Naive thymus-derived CD4-positive, alpha-beta T cell (primary cell): ENCODE measurements around the gene TESK1. TPM values are rescaled to one million over a fixed set of nuclear protein-coding genes. Genes with fewer than 3 reads are reported as not detected.

Source experiments
- ATAC-seq: fragments of 150-1000 bp; cut with Tn5 transposase; 2 replicates; pipeline ENCODE4 v1.10.0; 2021; ENCODE audit warnings: mild to moderate bottlenecking, moderate library complexity
- CTCF ChIA-PET: fragments of 350-600 bp; sonication (Branson Sonifier 250); formaldehyde crosslinking; loops from one replicate; lab custom pipeline; 2021; ENCODE audit warnings: antibody characterized with exemption; lab: Charles Lee
- POLR2A ChIA-PET: fragments of 350-600 bp; sonication (Branson Sonifier 250); formaldehyde crosslinking; loops from one replicate; lab custom pipeline; 2021; ENCODE audit warnings: antibody characterized with exemption, inconsistent platforms; lab: Charles Lee
- DNase-seq, 9 donors: peaks; one replicate each; pipeline versions ENCODE4 v3.0.0 to v3.0.0-alpha.2; 2020 to 2022; ENCODE audit warnings: mixed read lengths in 1 of 9
- H3K27ac ChIP-seq: one replicate; pipeline ENCODE4 v1.7.0; 2013; ENCODE audit warnings: mild to moderate bottlenecking, low read depth, low read length, moderate library complexity
- H3K27me3 ChIP-seq, 2 donors: one replicate each; pipeline ENCODE4 v1.7.0; 2013; ENCODE audit warnings: low read length in 2 of 2, mild to moderate bottlenecking in 2 of 2, moderate library complexity in 2 of 2; ENCODE audit not compliant: control insufficient read depth in 2 of 2, insufficient read depth in 2 of 2
- H3K36me3 ChIP-seq, 3 experiments: 1 replicate in 2 of 3; 2 replicates in 1 of 3; pipeline ENCODE4 v1.7.0; 2013; ENCODE audit warnings: low read length in 3 of 3, mild to moderate bottlenecking in 3 of 3, moderate library complexity in 1 of 3; ENCODE audit not compliant: insufficient read depth in 3 of 3, control insufficient read depth in 2 of 3
- H3K4me1 ChIP-seq, 2 donors: one replicate each; pipeline ENCODE4 v1.7.0; 2013; ENCODE audit warnings: low read length in 2 of 2, mild to moderate bottlenecking in 2 of 2, moderate library complexity in 1 of 2; ENCODE audit not compliant: control insufficient read depth in 2 of 2, insufficient read depth in 2 of 2
- H3K4me3 ChIP-seq: 2 replicates; pipeline ENCODE4 v1.7.0; 2013; ENCODE audit warnings: mild to moderate bottlenecking, low read length
- H3K9me3 ChIP-seq, 3 experiments: 1 replicate in 2 of 3; 2 replicates in 1 of 3; pipeline ENCODE4 v1.7.0; 2013; ENCODE audit warnings: low read length in 3 of 3; ENCODE audit not compliant: control insufficient read depth in 2 of 3
- H3K27ac Mint-ChIP-seq, 9 donors: one replicate each; pipeline ENCODE4 v1.8.0; 2020 to 2022; ENCODE audit warnings: mixed read lengths in 9 of 9, mild to moderate bottlenecking in 8 of 9, moderate library complexity in 5 of 9, inconsistent platforms in 2 of 9
- H3K27me3 Mint-ChIP-seq, 5 donors: one replicate each; pipeline ENCODE4 v1.8.0; 2021 to 2022; ENCODE audit warnings: mixed read lengths in 5 of 5, mild to moderate bottlenecking in 1 of 5
- H3K36me3 Mint-ChIP-seq, 5 donors: one replicate each; pipeline ENCODE4 v1.8.0; 2020 to 2022; ENCODE audit warnings: mixed read lengths in 5 of 5, mild to moderate bottlenecking in 3 of 5, inconsistent platforms in 1 of 5
- H3K4me1 Mint-ChIP-seq, 7 donors: one replicate each; pipeline ENCODE4 v1.8.0; 2020 to 2022; ENCODE audit warnings: mixed read lengths in 7 of 7, mild to moderate bottlenecking in 3 of 7, inconsistent platforms in 1 of 7
- H3K4me3 Mint-ChIP-seq, 10 donors: one replicate each; pipeline ENCODE4 v1.8.0; 2020 to 2022; ENCODE audit warnings: mild to moderate bottlenecking in 10 of 10, mixed read lengths in 10 of 10, moderate library complexity in 6 of 10, inconsistent platforms in 2 of 10
- H3K9me3 Mint-ChIP-seq, 11 donors: one replicate each; pipeline ENCODE4 v1.8.0; 2020 to 2022; ENCODE audit warnings: mixed read lengths in 11 of 11, mild to moderate bottlenecking in 4 of 11, inconsistent platforms in 1 of 11, moderate library complexity in 1 of 11
- intact Hi-C, 2 donors: fragments of 100-400 bp; cut with micrococcal nuclease; formaldehyde crosslinking; loops; one replicate each; pipeline ENCODE4 v1.15.1; 2023
- polyA plus RNA-seq, 2 donors: library from polyadenylated mRNA; unstranded; fragments of 300-500 nt; fragmentation: Illumina TruSeq; gene quantifications; one replicate each; pipeline ENCODE4 v1.2.3, GENCODE V29; 2021
- total RNA-seq, 6 experiments: library from RNA in 5 of 6; stranded (reverse) in 5 of 6; gene quantifications; 1 replicate in 5 of 6; 2 replicates in 1 of 6; pipeline ENCODE4 v1.2.3 and lab custom pipeline; 2021 to 2026

TESK1 gene
- total and polyA plus RNA-seq, 7 experiments from 2014 or later: 3.5 to 45.5 (median 32.9) TPM

DNA sequence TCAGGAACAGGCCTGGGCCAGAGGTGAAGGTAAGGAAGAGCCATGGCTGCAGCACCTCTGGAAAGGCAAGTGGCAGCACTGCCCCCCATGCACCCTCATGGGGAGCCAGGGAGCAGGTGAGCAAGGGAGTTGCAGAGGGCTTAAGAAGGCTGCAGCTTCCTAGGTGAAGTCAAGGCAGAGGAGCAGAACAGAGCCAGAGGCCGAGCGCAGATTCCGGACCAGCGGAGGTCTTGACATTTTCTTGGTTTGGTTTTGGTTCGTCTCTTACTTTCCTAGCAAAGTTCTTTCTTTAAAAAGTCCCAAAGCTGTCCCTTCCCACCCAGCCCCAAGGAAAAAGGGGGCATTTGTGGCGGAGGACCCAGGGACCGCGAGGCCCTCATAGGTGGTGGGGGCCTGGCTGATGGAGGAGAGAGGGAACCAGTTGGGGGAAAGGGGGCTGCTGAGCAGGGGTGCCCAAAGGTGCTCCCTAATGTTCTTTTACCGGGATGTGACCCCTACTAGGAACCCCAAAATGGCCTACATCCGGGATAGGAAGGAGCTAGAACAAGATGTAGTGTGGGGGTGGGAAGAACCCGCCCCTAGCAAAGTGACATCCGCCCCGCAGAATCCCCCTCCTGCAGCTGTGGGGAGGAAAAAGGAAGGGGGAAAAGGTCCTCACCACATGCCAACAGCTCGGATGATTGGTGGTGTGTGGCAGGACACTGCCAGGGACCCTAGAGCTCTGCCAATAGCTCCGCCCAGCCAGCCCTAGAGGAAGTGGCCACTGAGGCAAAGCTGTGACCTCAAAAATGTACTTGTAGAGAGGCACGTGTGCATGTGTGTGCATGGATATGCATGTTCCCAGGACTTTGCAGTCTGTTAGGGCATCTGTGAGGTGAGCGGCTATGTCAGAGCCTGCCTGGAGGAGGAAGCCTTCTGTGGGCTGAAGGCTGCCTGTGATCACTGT, 14.1 kb downstream of the TESK1 start:
- no peaks in the 10 kb centered on the region for H3K36me3 ChIP-seq
- intact Hi-C loops: loop anchor here in 1 of 2 donors (5.0 kb wide), 1 partner anchor 263 kb away; no protein-coding TSS in a partner anchor
- ATAC-seq: peak; percentile 54
- no peaks in the 10 kb centered on the region for H3K9me3 ChIP-seq
- CTCF ChIA-PET: interaction anchor here (0.9 to 12.7 kb wide), 4 partner anchors 14 to 73 kb away, joined by 3 to 118 read pairs (median 40); partner anchors contain the start of genes CCDC107, RMRP and SIT1
- peak overlapping the region; percentile 38 for H3K27ac ChIP-seq
- H3K4me3 ChIP-seq: peak overlapping the region; percentile 25
- Mint-ChIP-seq H3K4me3 (peak overlapping the region in 8 of 10 donors; percentile 18 to 89 (median 67)), H3K9me3 (no peaks in the 10 kb centered on the region), H3K4me1 (peaks cover 33 to 44% (median 38%) of the 10 kb centered on the region in 7 donors), H3K27me3 (no peaks in the 10 kb centered on the region), H3K36me3 (peaks cover 0 to 2% (median 0%) of the 10 kb centered on the region in 5 donors), H3K27ac (peak overlapping the region in 8 of 9 donors; percentile 45 to 92 (median 87))
- no peaks in the 10 kb centered on the region for H3K27me3 ChIP-seq
- peak in 2 of 9 donors; percentile 7 to 42 for DNase-seq
- peaks cover 27 to 36% of the 10 kb centered on the region in 2 donors for H3K4me1 ChIP-seq
- POLR2A ChIA-PET: interaction anchor here (1.0 to 1.7 kb wide), 9 partner anchors 10 to 113 kb away, joined by 3 to 5 read pairs (median 4); partner anchors contain the start of genes CCDC107, CREB3, RMRP and TLN1

DNA sequence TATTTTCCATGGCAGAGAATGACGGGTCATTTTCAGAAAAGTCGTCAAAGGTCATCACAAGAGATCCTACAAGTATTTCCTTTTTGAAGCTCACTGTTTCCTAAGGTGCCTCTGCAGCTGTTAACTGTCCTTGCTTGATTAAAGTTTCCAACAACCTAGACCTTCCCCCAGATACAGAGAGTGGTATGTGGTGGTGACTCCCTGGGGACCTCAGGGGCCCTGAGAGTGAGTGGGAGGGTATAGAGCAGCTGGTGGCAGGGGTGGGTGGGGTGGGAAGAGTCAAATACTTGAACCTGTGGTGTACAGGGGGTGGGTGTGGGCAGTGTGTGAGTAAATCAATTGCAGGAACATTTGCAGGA, 14.7 kb downstream of the TESK1 start:
- Histone ChIP-seq H3K9me3 (no peaks in the 10 kb centered on the region), H3K36me3 (no peaks in the 10 kb centered on the region), H3K4me3 (no peak overlapping the region), H3K4me1 (peaks cover 27 to 36% of the 10 kb centered on the region in 2 donors), H3K27me3 (no peaks in the 10 kb centered on the region), H3K27ac (no peak overlapping the region)
- Mint-ChIP-seq H3K4me3 (peak overlapping the region in 5 of 10 donors; percentile 18 to 86 (median 63)), H3K36me3 (peaks cover 0 to 2% (median 0%) of the 10 kb centered on the region in 5 donors), H3K4me1 (peaks cover 33 to 44% (median 39%) of the 10 kb centered on the region in 7 donors), H3K9me3 (no peaks in the 10 kb centered on the region), H3K27ac (peak overlapping the region in 6 of 9 donors; percentile 43 to 92 (median 74)), H3K27me3 (no peaks in the 10 kb centered on the region)
- intact Hi-C loops: loop anchor here in 1 of 2 donors (5.0 kb wide), 1 partner anchor 263 kb away; no protein-coding TSS in a partner anchor
- no peak for ATAC-seq
- ChIA-PET CTCF (interaction anchor here (0.9 to 12.7 kb wide), 4 partner anchors 13 to 72 kb away, joined by 3 to 118 read pairs (median 40); partner anchors contain the start of genes CCDC107, RMRP and SIT1), POLR2A (interaction anchor here (0.7 to 1.7 kb wide), 8 partner anchors 9 to 262 kb away, joined by 3 to 5 read pairs (median 4); partner anchors contain the start of genes CCDC107, CREB3, RMRP and TLN1)
- no peak for DNase-seq

DNA sequence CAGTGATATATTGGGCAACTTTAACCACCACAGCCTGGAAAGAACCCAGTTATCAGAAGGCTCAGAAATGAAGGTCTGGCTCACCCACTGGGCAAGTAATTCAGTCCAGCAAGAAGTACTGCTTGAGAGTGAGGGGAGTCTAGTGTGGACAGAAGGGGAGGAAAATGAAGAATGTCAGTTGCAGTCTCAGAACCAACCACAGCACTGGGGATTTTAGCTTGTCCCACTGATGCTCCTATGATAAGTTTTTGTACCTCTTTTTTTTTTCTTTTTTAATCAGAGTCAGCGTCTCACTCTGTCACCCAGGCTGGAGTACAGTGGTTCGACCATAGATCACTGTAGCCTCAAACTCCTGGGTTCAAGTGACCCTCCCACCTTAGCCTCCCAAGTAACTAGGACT, 22.5 kb downstream of the TESK1 start:
- CTCF ChIA-PET: interaction anchor here (4.5 kb wide), 1 partner anchor 16 kb away, joined by 17 read pairs; no protein-coding TSS in a partner anchor

DNA sequence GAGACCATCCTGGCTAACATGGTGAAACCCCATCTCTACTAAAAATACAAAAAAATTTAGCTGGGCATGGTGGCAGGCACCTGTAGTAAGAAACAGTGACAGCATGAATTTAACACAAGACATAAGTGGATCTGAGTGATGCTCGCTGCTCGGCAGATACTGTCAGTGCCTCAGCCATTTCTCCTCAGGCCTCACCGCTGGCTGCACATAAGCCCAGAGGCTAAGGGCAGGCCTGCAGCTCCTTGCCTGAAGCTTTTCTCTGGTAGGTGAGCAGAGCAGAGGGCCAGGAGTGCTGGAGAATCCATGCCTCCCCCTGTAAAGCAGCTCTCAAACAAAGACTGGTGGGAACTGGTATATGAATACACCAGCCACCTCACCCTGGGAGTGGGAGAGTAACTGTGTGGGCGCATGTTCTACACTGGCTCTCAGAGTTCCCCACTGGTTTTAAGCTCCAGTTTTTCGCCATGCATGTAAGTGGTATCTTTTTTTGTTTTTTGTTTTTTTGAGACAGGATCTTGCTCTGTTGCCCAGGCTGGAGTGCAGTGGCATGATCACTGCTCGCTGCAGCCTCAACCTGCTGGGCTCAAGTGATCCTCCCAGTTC, 23.4 kb downstream of the TESK1 start:
- Mint-ChIP-seq H3K4me1 (peaks cover 2 to 12% (median 6%) of the 10 kb centered on the region in 7 donors), H3K27ac (no peak overlapping the region), H3K36me3 (no peaks in the 10 kb centered on the region), H3K4me3 (no peak overlapping the region), H3K9me3 (no peaks in the 10 kb centered on the region), H3K27me3 (no peaks in the 10 kb centered on the region)
- ATAC-seq (no peak), DNase-seq (no peak)
- CTCF ChIA-PET: interaction anchor here (0.6 to 4.5 kb wide), 4 partner anchors 17 to 262 kb away, joined by 3 to 17 read pairs (median 3); no protein-coding TSS in a partner anchor
- Histone ChIP-seq H3K36me3 (no peaks in the 10 kb centered on the region), H3K9me3 (no peaks in the 10 kb centered on the region), H3K4me3 (no peak overlapping the region), H3K27me3 (no peaks in the 10 kb centered on the region), H3K27ac (no peak overlapping the region), H3K4me1 (no peaks in the 10 kb centered on the region)
- intact Hi-C loops: no loop called here
- POLR2A ChIA-PET: interaction anchor here (0.5 to 1.5 kb wide), 6 partner anchors 9 to 62 kb away, joined by 3 to 5 read pairs (median 4); no protein-coding TSS in a partner anchor

More for the DNA sequence above, 22.5 kb downstream of the TESK1 start:
- intact Hi-C loops: no loop called here
- Mint-ChIP-seq H3K36me3 (no peaks in the 10 kb centered on the region), H3K4me1 (peaks cover 2 to 12% (median 6%) of the 10 kb centered on the region in 7 donors), H3K9me3 (no peaks in the 10 kb centered on the region), H3K27me3 (no peaks in the 10 kb centered on the region), H3K4me3 (no peak overlapping the region), H3K27ac (no peak overlapping the region)
- Histone ChIP-seq H3K27me3 (no peaks in the 10 kb centered on the region), H3K27ac (no peak overlapping the region), H3K9me3 (no peaks in the 10 kb centered on the region), H3K4me1 (no peaks in the 10 kb centered on the region), H3K36me3 (no peaks in the 10 kb centered on the region), H3K4me3 (no peak overlapping the region)
- POLR2A ChIA-PET: no interaction called here
- no peak for DNase-seq
- no peak for ATAC-seq

DNA sequence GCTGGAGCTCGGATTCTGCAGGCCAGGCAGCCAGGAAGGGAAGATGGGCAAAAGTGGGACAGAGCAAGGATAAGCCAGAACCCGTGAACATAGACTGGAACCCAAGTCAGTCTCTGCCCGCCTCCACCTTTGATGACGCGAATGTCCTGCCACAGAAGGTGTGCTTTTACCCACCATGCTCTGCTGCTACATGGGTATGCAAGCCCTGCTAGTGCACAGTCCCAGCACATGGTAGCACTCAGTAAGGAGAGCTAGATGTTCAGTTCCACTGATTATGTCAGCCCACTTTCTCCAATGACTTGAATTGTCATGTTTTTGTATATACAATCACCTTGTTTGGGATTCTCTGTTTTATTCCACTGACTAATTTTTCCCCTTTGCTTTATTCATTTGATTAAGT, 24.5 kb downstream of the TESK1 start:
- Mint-ChIP-seq H3K4me3 (no peak overlapping the region), H3K27me3 (no peaks in the 10 kb centered on the region), H3K36me3 (peaks cover 0 to 1% (median 0%) of the 10 kb centered on the region in 5 donors), H3K4me1 (peaks cover 3 to 13% (median 7%) of the 10 kb centered on the region in 7 donors), H3K27ac (no peak overlapping the region), H3K9me3 (no peaks in the 10 kb centered on the region)
- Histone ChIP-seq H3K4me1 (no peaks in the 10 kb centered on the region), H3K27me3 (no peaks in the 10 kb centered on the region), H3K36me3 (no peaks in the 10 kb centered on the region), H3K4me3 (no peak overlapping the region), H3K9me3 (no peaks in the 10 kb centered on the region), H3K27ac (no peak overlapping the region)
- ATAC-seq (no peak), DNase-seq (no peak)
- intact Hi-C loops: no loop called here
- ChIA-PET CTCF (interaction anchor here (4.5 kb wide), 1 partner anchor 19 kb away, joined by 17 read pairs; no protein-coding TSS in a partner anchor), POLR2A (interaction anchor here (0.6 to 1.5 kb wide), 5 partner anchors 10 to 61 kb away, joined by 4 to 5 read pairs (median 5); no protein-coding TSS in a partner anchor)

DNA sequence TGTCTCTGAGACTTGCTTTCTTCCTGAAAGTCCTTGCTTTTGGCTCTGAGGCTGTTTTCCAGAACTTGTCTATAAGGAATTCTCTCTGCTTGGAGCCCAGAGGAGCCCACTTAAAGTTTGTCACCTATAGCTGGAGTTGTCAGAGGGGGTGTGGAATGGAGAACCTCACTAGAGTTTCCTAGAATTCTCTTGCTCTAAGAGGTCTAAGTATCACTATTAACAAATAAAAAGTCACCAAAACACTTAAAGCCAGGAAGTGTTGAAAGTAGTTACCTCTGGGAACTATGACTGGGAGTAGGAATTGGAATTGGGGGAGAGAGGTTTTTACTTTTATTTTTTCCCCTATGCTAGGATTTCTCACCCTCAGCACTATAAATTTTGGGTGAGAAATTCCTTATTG, 30.7 kb downstream of the TESK1 start:
- Histone ChIP-seq H3K4me3 (no peak overlapping the region), H3K4me1 (peaks cover 19 to 35% of the 10 kb centered on the region in 2 donors), H3K27me3 (no peaks in the 10 kb centered on the region), H3K27ac (no peak overlapping the region), H3K9me3 (no peaks in the 10 kb centered on the region), H3K36me3 (no peaks in the 10 kb centered on the region)
- DNase-seq (no peak), ATAC-seq (no peak)
- no peaks in the 10 kb centered on the region for H3K27me3 Mint-ChIP-seq
- CTCF ChIA-PET: interaction anchor here (1.2 kb wide), 1 partner anchor 23 kb away, joined by 3 read pairs; the partner anchor contains the start of gene CCDC107
- peaks cover 34 to 58% (median 47%) of the 10 kb centered on the region in 7 donors for H3K4me1 Mint-ChIP-seq
- POLR2A ChIA-PET: interaction anchor here (0.7 to 1.7 kb wide), 6 partner anchors 11 to 56 kb away, joined by 3 to 6 read pairs (median 4); partner anchors contain the start of gene TPM2
- peak overlapping the region in 4 of 9 donors; percentile 45 to 90 (median 63) for H3K27ac Mint-ChIP-seq
- H3K4me3 Mint-ChIP-seq: no peak overlapping the region
- intact Hi-C loops: no loop called here
- peaks cover 0 to 5% (median 0%) of the 10 kb centered on the region in 11 donors for H3K9me3 Mint-ChIP-seq
- peaks cover 3 to 18% (median 6%) of the 10 kb centered on the region in 5 donors for H3K36me3 Mint-ChIP-seq
